Measurements from ENCODE around the gene TRHDE. TPM values are rescaled to one million over a fixed set of nuclear protein-coding genes. Genes with fewer than 3 reads are reported as not detected.

Gene TRHDE
- total and polyA plus RNA-seq, 12 donors = 0.11 to 3.9 (median 0.64) TPM

- no peaks in the 10 kb centered on the region for H3K27me3 ChIP-seq
- H3K4me1 ChIP-seq (replicated peaks in 1 of 2) = no peaks in the 10 kb centered on the region
- TF ChIP-seq CTCF (IDR thresholded peaks at IDR 0.05) (no peak), POLR2A (IDR thresholded peaks at IDR 0.05) (no peak)
- intact Hi-C loops (cut with DNase I) = no loop called here
- H3K36me3 ChIP-seq (replicated peaks in 1 of 2) = no peaks in the 10 kb centered on the region
- H3K9me3 ChIP-seq (replicated peaks in 1 of 3) = no peaks in the 10 kb centered on the region
- no peak overlapping the region for H3K27ac ChIP-seq
- no peak overlapping the region for H3K4me3 ChIP-seq
- WGBS, 4 donors = 65 to 75% (median 72%) methylated on average over 3 of the region's 3 CpGs
- no peak for DNase-seq
These were observed 249.2 kb downstream of the TRHDE start for GRCh38 chr12:72521326-72521725.

- H3K36me3 ChIP-seq (replicated peaks in 1 of 2) = no peaks in the 10 kb centered on the region
- TF ChIP-seq POLR2A (IDR thresholded peaks at IDR 0.05) (no peak), CTCF (IDR thresholded peaks at IDR 0.05) (no peak)
- no peaks in the 10 kb centered on the region for H3K9me3 ChIP-seq (replicated peaks in 1 of 3)
- H3K4me3 ChIP-seq = no peak overlapping the region
- H3K4me1 ChIP-seq (replicated peaks in 1 of 2) = no peaks in the 10 kb centered on the region
- DNase-seq = no peak
- H3K27me3 ChIP-seq = no peaks in the 10 kb centered on the region
- intact Hi-C loops (cut with DNase I) = no loop called here
- 40 to 69% (median 59%) methylated on average over 1 of the region's 1 CpG for WGBS, 4 donors
- H3K27ac ChIP-seq = no peak overlapping the region
These were observed 250.2 kb downstream of the TRHDE start for GRCh38 chr12:72522411-72522810.

- 16 to 30% (median 28%) methylated on average over 3 of the region's 3 CpGs for WGBS, 4 donors
- no peak overlapping the region for H3K4me3 ChIP-seq
- no peak for DNase-seq
- no peak for TF ChIP-seq CTCF (IDR thresholded peaks at IDR 0.05)
- no peak for TF ChIP-seq POLR2A (IDR thresholded peaks at IDR 0.05)
- intact Hi-C loops (cut with DNase I) = no loop called here
- no peak overlapping the region for H3K27ac ChIP-seq
- H3K36me3 ChIP-seq (replicated peaks in 1 of 2) = no peaks in the 10 kb centered on the region
- H3K9me3 ChIP-seq (replicated peaks in 1 of 3) = no peaks in the 10 kb centered on the region
- no peaks in the 10 kb centered on the region for H3K27me3 ChIP-seq
- no peaks in the 10 kb centered on the region for H3K4me1 ChIP-seq (replicated peaks in 1 of 2)
These were observed 251.6 kb downstream of the TRHDE start for GRCh38 chr12:72523754-72524153.

GRCh38 chr12:72535212-72535990 lies 263.2 kb downstream of the TRHDE start:
- no peaks in the 10 kb centered on the region for H3K36me3 ChIP-seq (replicated peaks in 1 of 2)
- TF ChIP-seq POLR2A (IDR thresholded peaks at IDR 0.05) (no peak), CTCF (IDR thresholded peaks at IDR 0.05) (no peak)
- DNase-seq = no peak
- intact Hi-C loops (cut with DNase I) = no loop called here
- no peak overlapping the region for H3K4me3 ChIP-seq
- H3K27me3 ChIP-seq = no peaks in the 10 kb centered on the region
- H3K4me1 ChIP-seq (replicated peaks in 1 of 2) = no peaks in the 10 kb centered on the region
- H3K9me3 ChIP-seq (replicated peaks in 1 of 3) = no peaks in the 10 kb centered on the region
- H3K27ac ChIP-seq = no peak overlapping the region
- 91 to 97% (median 95%) methylated on average over 1 of the region's 1 CpG for WGBS, 4 donors
